K562 (cell line): ENCODE data around the gene CEP68. TPM values are rescaled to one million over a fixed set of nuclear protein-coding genes. Genes with fewer than 3 reads are reported as not detected.

Source experiments
- FIP1L1 ChIP-seq: fragments of 200-400 bp; formaldehyde crosslinking; IDR thresholded peaks from 2 replicates; pipeline ENCODE4 v1.6.1; 2018; ENCODE audit warnings: mild to moderate bottlenecking, low read depth, low read length; ENCODE audit not compliant: poor library complexity, severe bottlenecking
- PHB2 ChIP-seq: fragments of 450-650 bp; IDR thresholded peaks from 2 replicates; pipeline ENCODE4 v1.6.1; 2017; ENCODE audit warnings: low read depth
- PHF8 ChIP-seq: fragments of 200-600 bp; sonication (generic); IDR thresholded peaks from 2 replicates; pipeline ENCODE4 v1.6.1; 2012; ENCODE audit warnings: mixed run types, mild to moderate bottlenecking, inconsistent platforms, low read length, moderate library complexity, borderline replicate concordance
- POLR2B ChIP-seq: fragments of 450-650 bp; IDR thresholded peaks from 2 replicates; pipeline ENCODE4 v1.6.1; 2018; ENCODE audit warnings: low read depth; ENCODE audit not compliant: partially characterized antibody
- RFX7 ChIP-seq: fragments of 250-450 bp; sonication (Bioruptor Pico); IDR thresholded peaks from 2 replicates; pipeline ENCODE4 v1.5.1; 2021; ENCODE audit warnings: mild to moderate bottlenecking
- SAP30 ChIP-seq: fragments of 200-600 bp; sonication (generic); IDR thresholded peaks from 2 replicates; pipeline ENCODE4 v1.6.1; 2012; ENCODE audit warnings: borderline replicate concordance, low read depth, mild to moderate bottlenecking, moderate library complexity, low read length, control low read depth, inconsistent platforms; ENCODE audit not compliant: insufficient read depth, poor library complexity, severe bottlenecking
- STAG1 ChIP-seq: sonication (generic); formaldehyde crosslinking; IDR thresholded peaks from 2 replicates; pipeline ENCODE4 v1.5.0; 2020; ENCODE audit warnings: missing genetic modification reagents, borderline replicate concordance
- ZKSCAN1 ChIP-seq: fragments of 150-350 bp; IDR thresholded peaks from 2 replicates; pipeline ENCODE4 v1.6.1; 2016; ENCODE audit warnings: low read depth, low read length
- polyA plus RNA-seq, 8 experiments: library from polyadenylated mRNA; depleted of rRNA in 4 of 8; stranded (reverse) in 5 of 8; unstranded in 3 of 8; fragments of >200 nt; fragmentation: Nextera tagmentation in 2 of 8; fragmentation: Illumina TruSeq in 1 of 8; extraction: Ambion mirVana in 2 of 8; extraction: Trizol in 1 of 8; gene quantifications; 2 replicates each; pipeline versions ENCODE4 v1.2.1 to v1.2.3, GENCODE V29; 2011 to 2014; ENCODE audit warnings: inconsistent platforms in 1 of 8, missing spikeins in 1 of 8
- total RNA-seq, 7 experiments: library from RNA; depleted of rRNA in 6 of 7; stranded (reverse); fragments of >200 nt in 6 of 7; fragmentation: Illumina TruSeq in 2 of 7; extraction: Trizol in 2 of 7; gene quantifications; 2 replicates each; pipeline versions ENCODE4 v1.2.1 to v1.2.3, GENCODE V29; 2011 to 2021; ENCODE audit warnings: low replicate concordance in 1 of 7
- TF ChIP-seq, protein P1 (sequence below): fragments of 200-800 bp; sonication (Bioruptor generic); IDR thresholded peaks from 2 replicates; pipeline ENCODE4 v1.6.1; 2017; ENCODE audit warnings: missing genetic modification characterization, missing compliant biosample characterization
- TF ChIP-seq, protein P2 (sequence below): fragments of 250-450 bp; sonication (Bioruptor Pico); IDR thresholded peaks from 2 replicates; pipeline ENCODE4 v1.5.1; 2021; ENCODE audit warnings: mild to moderate bottlenecking
- TF ChIP-seq, protein P3 (sequence below): sonication (generic); formaldehyde crosslinking; IDR thresholded peaks from 2 replicates; pipeline ENCODE4 v1.8.1; 2023; ENCODE audit warnings: missing genetic modification reagents, mild to moderate bottlenecking, borderline replicate concordance

Gene CEP68
- total and polyA plus RNA-seq, 9 of the 15 experiments (the other 6 are each of a cell fraction or from before 2014, with no cell fraction given), result 1.4 to 8.5 (median 5.2) TPM

DNA sequence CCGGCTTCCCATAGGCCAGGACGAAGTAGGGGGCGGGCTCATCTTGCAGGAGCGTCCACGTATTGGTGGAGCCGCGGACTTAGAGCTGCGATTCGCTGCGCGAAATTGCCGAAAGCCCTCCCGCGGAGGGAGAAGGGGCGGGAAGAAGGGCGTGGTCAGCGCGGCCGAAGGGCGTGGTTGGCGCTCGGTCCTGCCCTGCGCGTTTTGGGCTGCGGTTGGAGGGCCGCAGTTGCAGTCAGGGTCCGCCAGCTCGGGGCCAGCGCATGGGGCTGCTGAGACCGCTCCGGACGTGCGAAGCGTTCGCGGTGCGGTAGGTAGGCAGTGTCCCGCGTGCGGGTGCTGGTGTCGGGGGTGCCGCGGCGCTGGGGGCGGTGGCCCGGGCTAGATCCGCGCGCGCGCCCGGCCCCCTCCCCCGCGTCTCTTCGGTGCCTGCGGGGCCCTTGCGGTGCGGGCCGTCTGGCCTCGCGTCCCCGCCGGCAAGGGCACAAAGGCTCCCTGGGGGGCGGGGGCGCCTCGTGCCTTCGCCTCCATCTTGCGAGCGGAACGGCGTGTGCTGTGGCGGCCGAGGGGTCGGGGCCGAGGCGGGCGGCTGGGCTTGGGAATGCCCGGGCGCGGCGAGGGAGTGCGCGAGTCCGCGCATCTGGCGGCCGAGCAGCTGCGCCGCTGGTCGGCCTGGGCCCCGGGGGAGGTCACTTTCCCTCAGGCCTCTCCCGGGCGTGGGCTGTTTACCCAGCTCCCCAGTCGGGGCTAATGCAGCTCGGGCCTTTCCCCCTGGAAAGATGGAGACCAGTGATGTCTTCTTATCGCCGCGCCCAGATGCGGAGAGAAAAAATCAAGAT is at the start of gene CEP68 (continued):
- TF ChIP-seq PHF8, result peak; percentile 91; the same call in 1 of the 2 replicates
- TF ChIP-seq POLR2B, result peak; percentile 44
- TF ChIP-seq, protein P1, sequence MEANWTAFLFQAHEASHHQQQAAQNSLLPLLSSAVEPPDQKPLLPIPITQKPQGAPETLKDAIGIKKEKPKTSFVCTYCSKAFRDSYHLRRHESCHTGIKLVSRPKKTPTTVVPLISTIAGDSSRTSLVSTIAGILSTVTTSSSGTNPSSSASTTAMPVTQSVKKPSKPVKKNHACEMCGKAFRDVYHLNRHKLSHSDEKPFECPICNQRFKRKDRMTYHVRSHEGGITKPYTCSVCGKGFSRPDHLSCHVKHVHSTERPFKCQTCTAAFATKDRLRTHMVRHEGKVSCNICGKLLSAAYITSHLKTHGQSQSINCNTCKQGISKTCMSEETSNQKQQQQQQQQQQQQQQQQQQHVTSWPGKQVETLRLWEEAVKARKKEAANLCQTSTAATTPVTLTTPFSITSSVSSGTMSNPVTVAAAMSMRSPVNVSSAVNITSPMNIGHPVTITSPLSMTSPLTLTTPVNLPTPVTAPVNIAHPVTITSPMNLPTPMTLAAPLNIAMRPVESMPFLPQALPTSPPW (CRISPR knock-in tag), result peak; percentile 75
- TF ChIP-seq, protein P2, sequence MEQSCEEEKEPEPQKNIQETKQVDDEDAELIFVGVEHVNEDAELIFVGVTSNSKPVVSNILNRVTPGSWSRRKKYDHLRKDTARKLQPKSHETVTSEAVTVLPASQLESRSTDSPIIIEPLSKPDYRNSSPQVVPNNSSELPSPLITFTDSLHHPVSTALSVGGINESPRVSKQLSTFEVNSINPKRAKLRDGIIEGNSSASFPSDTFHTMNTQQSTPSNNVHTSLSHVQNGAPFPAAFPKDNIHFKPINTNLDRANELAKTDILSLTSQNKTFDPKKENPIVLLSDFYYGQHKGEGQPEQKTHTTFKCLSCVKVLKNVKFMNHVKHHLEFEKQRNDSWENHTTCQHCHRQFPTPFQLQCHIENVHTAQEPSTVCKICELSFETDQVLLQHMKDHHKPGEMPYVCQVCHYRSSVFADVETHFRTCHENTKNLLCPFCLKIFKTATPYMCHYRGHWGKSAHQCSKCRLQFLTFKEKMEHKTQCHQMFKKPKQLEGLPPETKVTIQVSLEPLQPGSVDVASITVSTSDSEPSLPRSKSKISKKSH (CRISPR knock-in tag), result no peak
- no peak for TF ChIP-seq PHB2
- TF ChIP-seq RFX7, result no peak
- TF ChIP-seq, protein P3, sequence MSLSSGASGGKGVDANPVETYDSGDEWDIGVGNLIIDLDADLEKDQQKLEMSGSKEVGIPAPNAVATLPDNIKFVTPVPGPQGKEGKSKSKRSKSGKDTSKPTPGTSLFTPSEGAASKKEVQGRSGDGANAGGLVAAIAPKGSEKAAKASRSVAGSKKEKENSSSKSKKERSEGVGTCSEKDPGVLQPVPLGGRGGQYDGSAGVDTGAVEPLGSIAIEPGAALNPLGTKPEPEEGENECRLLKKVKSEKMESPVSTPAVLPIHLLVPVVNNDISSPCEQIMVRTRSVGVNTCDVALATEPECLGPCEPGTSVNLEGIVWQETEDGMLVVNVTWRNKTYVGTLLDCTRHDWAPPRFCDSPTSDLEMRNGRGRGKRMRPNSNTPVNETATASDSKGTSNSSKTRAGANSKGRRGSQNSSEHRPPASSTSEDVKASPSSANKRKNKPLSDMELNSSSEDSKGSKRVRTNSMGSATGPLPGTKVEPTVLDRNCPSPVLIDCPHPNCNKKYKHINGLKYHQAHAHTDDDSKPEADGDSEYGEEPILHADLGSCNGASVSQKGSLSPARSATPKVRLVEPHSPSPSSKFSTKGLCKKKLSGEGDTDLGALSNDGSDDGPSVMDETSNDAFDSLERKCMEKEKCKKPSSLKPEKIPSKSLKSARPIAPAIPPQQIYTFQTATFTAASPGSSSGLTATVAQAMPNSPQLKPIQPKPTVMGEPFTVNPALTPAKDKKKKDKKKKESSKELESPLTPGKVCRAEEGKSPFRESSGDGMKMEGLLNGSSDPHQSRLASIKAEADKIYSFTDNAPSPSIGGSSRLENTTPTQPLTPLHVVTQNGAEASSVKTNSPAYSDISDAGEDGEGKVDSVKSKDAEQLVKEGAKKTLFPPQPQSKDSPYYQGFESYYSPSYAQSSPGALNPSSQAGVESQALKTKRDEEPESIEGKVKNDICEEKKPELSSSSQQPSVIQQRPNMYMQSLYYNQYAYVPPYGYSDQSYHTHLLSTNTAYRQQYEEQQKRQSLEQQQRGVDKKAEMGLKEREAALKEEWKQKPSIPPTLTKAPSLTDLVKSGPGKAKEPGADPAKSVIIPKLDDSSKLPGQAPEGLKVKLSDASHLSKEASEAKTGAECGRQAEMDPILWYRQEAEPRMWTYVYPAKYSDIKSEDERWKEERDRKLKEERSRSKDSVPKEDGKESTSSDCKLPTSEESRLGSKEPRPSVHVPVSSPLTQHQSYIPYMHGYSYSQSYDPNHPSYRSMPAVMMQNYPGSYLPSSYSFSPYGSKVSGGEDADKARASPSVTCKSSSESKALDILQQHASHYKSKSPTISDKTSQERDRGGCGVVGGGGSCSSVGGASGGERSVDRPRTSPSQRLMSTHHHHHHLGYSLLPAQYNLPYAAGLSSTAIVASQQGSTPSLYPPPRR (CRISPR knock-in tag), result no peak
- peak; percentile 82 for TF ChIP-seq SAP30
- no peak for TF ChIP-seq FIP1L1
- peak; percentile 60 for TF ChIP-seq STAG1 (CRISPR knock-in tag)
- no peak for TF ChIP-seq ZKSCAN1
